ENCODE measurements around the gene MVB12B. TPM values are rescaled to one million over a fixed set of nuclear protein-coding genes. Genes with fewer than 3 reads are reported as not detected.

Gene MVB12B
- polyA plus RNA-seq, 4 donors, result 16.3 to 20.3 (median 18.0) TPM

DNA sequence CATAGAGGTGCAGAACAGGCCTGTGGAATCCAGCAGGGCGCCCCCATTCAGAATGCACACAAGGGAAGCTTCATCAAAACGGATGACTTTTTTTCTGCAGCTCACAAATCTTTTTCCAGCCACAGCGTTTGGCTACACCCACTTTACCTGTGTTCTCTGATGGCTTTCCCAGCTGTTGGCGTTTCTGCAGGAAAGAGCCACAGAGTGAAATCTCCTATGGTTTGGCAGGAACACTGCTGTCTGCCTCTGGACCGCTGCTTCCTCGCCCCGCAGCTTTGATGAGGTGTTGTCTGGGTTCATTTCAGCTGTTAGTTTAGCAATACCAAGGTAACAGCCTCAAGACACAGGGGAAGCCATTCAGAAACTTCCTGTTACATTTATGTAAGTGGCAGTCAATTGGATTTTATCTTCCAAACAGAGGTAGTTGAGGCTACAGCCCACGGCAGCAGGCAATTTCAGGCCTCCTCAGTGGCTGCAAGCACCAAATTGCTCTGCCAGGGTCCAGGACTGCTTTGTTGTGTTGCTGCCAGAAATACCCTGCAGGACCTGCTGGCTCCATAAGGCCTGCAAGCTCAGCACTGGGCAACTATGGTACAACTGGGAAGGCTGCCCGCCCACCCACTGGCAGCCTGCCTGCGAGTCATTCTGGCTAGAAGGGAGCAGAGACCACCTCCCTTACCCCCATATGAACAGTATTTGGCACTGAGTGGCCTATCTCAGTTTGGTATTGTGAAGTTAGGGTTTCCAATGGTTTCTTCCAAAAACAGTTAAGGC is 96.7 kb downstream of the MVB12B start:
- DNase-seq (ENCODE audit: low read depth in 4 of 4, low spot score in 3 of 4), result no peak

- DNase-seq (ENCODE audit: low read depth in 4 of 4, low spot score in 3 of 4), result no peak
Measured at GRCh38 chr9:126423916-126424185, 97.2 kb downstream of the MVB12B start.

DNA sequence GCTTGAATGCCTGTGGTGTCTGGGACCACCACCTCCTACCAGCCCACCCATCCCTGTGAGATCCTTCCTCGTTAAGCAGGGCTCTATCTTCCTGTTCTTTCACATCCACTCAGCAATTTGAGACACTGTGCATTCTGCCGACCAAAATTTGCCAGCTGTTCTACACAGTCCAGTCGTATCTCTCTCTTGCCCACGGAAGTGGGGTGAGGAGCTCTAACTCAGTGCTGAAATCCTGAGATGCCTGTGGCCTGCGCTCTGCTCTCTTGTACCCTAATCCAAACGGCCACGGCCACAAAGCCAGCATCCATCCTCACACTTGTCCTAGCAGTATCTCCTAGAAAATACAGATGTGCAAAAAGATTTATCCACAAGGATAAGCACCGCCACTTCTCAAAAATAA is 97.9 kb downstream of the MVB12B start:
- no peak for DNase-seq (ENCODE audit: low read depth in 4 of 4, low spot score in 3 of 4)

DNA sequence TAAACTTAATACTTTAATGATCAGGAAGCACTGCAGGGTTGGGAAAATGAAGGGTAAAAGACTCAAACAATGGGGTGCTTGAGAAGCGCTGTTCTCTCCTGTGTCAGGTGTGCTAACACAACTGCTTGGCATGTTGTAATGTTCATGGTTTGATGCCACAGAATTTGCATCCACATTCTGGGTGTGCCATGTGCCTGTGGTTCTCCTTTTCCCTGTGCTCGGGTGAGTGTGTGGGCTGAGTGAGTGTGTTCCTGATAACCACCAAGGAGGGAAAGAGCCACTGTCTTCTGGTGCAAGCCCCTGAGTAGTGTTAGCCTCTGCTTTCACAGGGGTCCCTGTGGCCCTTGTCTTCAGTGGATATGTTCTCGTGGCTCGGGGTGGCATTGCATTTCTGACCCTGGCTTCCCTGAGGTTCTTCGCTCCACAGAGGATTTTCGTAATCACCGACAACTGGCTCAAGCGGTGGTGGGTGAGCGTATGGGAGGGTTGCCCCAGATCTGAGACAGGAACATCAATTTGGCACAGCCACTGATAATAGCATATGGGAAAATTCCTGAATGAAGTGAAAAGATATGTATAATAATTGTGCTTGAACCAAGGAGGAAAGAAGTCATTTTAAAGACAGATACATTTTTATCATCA is 102.0 kb downstream of the MVB12B start:
- no peak for DNase-seq (ENCODE audit: low read depth in 4 of 4, low spot score in 3 of 4)

- no peak for DNase-seq (ENCODE audit: low read depth in 4 of 4, low spot score in 3 of 4)
Measured at GRCh38 chr9:126429190-126429589, 102.6 kb downstream of the MVB12B start.

DNA sequence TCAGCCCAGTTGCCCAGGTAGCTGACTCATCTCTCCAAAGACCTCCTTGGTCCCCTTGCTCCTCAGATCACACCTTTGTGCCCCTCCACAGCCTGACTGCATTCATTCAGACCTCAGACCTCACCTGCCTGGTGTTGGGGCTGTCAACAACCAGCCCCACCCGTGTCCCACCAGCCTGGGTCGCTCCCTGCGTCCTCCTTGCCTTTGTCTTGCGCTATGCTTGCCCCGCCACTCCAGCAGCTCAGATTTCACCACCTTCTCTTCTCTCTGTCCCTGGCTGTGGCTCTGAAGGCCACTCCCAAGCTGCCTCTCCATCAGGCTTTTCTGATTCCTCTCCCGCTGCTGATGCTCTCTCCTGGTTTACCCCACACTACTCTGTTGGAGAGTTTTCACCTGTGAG is 103.5 kb downstream of the MVB12B start:
- DNase-seq (ENCODE audit: low read depth in 4 of 4, low spot score in 3 of 4), result no peak

DNA sequence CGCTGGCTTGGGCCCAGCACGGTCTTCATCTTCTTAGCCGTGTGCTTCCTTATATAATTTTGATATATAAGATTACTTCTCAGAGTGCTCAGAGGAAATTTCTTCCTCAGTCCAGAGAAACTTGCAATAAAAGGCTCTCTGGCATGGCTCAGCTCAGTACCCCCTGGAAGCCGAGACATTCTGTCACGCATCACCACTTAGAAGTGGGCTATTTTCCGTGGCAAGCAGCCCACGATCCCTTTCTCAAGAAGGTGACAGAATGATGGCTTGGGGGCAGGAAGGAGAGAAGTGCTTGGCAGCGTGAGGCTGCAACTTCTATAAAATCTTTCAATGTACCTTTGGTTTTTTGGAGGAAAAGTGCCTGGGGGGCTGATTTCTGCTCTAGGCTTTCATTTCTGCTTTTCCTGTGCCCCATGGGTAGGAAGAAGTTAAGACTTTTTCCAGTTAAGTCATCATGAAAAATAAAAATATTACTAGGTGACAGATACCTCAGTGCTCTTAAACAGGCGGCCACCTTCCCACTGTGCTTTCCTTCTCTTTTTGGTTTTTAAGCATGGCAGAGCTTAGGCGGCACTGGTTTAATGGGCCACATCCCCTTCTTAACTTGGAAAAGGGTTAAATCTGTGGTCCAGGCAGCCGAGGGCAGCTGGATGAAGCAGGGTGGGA is 104.6 kb downstream of the MVB12B start:
- no peak for DNase-seq (ENCODE audit: low read depth in 4 of 4, low spot score in 3 of 4)

DNA sequence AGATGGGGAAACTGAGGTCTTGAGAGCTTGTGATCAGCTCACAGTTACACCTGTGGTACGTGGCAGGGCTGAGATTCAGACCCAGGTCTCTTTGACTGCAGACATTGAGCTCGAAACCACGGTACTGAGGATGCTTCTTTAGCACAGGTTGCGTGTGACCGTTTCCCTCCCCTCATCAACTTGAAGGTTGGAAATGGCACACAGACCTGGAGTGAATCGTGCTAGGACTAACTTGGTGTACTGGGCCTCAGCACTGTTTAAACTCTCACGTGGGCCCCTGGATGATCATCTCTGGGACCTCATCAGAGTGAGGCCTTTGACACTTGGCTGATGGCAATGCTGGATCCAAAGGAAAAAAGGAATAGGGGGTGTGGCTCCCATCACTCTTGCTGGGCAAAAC is 106.0 kb downstream of the MVB12B start:
- no peak for DNase-seq (ENCODE audit: low read depth in 4 of 4, low spot score in 3 of 4)

GRCh38 chr9:126435105-126435504 is 108.5 kb downstream of the MVB12B start:
- no peak for DNase-seq (ENCODE audit: low read depth in 4 of 4, low spot score in 3 of 4)

GRCh38 chr9:126435626-126436025 is 109.0 kb downstream of the MVB12B start:
- no peak for DNase-seq (ENCODE audit: low read depth in 4 of 4, low spot score in 3 of 4)

GRCh38 chr9:126436545-126437267 is 110.1 kb downstream of the MVB12B start:
- DNase-seq (ENCODE audit: low read depth in 4 of 4, low spot score in 3 of 4), result no peak

DNA sequence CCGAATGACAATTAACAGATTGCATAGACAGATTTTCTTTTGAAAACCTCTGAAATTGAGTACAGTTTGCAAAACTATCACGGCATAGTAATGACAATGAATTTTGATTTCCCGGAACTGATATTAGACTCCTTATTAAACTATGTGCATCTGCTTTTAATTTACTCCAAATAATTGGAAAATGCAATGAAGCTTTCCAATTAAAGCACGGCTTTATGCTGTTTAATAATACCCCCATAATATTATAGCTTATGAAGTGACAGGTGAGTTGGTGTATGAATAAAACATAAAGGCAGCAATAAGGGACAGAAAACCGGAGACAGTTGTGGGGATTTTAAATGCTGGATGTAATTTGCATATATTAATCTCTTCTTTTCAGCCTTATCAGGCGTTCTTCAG is 110.6 kb downstream of the MVB12B start:
- no peak for DNase-seq (ENCODE audit: low read depth in 4 of 4, low spot score in 3 of 4)

GRCh38 chr9:126437701-126438100 is 111.1 kb downstream of the MVB12B start:
- DNase-seq (ENCODE audit: low read depth in 4 of 4, low spot score in 3 of 4), result no peak

- DNase-seq (ENCODE audit: low read depth in 4 of 4, low spot score in 3 of 4), result no peak
Measured at GRCh38 chr9:126438741-126439401, 112.2 kb downstream of the MVB12B start.

- DNase-seq (ENCODE audit: low read depth in 4 of 4, low spot score in 3 of 4), result no peak
Measured at GRCh38 chr9:126439402-126439765, 112.8 kb downstream of the MVB12B start.

- DNase-seq (ENCODE audit: low read depth in 4 of 4, low spot score in 3 of 4), result no peak
Measured at GRCh38 chr9:126439883-126440653, 113.4 kb downstream of the MVB12B start.

DNA sequence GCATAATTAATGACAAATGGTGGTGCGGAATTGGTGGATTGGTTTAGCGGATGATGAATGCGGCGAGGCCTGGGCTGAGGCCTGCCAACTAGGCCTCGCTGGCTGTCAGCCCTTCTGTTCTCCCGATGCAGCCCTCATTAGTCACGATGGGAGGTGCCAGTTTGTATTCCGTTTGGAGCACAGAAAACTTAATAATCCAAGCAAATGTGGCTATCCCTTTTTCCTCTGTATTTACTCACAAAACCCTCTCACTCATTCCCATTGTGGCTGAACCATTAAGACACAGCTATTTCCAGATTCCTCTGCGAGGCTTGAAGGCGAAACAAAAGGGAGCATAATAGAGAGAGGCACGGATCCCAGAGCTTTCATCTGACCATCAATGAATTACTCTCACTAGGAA is 114.3 kb downstream of the MVB12B start:
- DNase-seq (ENCODE audit: low read depth in 4 of 4, low spot score in 3 of 4), result no peak

DNA sequence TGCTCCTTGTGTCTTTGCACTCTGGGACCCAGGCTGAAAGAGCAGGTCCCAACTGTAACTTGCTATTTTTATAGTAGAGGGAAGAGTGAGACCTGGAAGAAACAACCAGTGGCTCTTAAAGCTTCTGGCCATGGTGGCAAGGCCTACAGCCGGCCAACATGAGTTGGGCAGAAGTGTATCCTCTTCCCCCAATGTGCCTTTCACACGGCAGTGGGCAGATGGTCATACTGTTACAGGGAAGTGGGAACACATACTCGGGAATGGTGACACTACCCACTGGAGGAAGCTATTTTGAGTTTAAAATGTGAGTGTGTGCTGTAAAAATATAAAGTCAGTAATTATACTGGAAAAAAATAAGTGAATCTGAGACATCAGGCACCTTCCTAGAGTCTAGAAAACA is 116.0 kb downstream of the MVB12B start:
- DNase-seq (ENCODE audit: low read depth in 4 of 4, low spot score in 3 of 4), result no peak

GRCh38 chr9:126443144-126443543 is 116.5 kb downstream of the MVB12B start:
- DNase-seq (ENCODE audit: low read depth in 4 of 4, low spot score in 3 of 4), result no peak

DNA sequence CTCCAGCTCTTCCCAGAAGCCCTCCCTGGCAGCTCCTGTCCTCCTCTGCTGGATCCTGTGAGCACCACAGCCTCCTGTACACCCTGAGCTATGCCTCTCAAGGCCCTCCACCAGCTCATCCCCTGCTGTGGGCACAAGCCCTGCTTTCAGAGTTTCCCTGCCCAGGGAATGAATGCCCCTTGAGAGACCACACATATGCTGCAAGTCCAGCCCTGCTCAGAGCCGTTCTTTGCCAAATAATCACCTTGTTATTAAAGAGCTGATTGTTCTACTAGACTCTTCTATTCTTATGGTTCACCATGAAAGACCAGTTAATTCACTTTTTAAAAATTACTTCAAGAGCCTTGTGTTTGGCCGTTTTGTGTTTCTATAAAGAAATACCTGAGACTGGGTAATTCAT is 121.5 kb downstream of the MVB12B start:
- DNase-seq (ENCODE audit: low read depth in 4 of 4, low spot score in 3 of 4), result no peak
